Esophagus muscularis mucosa (tissue), 4 donors: Measurements from ENCODE around the gene TNFAIP8L2.

ENCODE experiments used
- CTCF ChIP-seq, 3 experiments: fragments of 200-600 bp in 2 of 3; fragments of 450-650 bp in 1 of 3; sonication (generic) in 2 of 3; IDR thresholded peaks; one replicate each; pipeline ENCODE4 v1.5.1; 2017 to 2019; ENCODE audit warnings: antibody characterized with exemption in 3 of 3, mild to moderate bottlenecking in 2 of 3, moderate library complexity in 1 of 3
- EP300 ChIP-seq: sonication (generic); formaldehyde crosslinking; IDR thresholded peaks from one replicate; pipeline ENCODE4 v1.6.1; 2017; ENCODE audit warnings: antibody characterized with exemption
- POLR2A ChIP-seq: fragments of 450-650 bp; IDR thresholded peaks from one replicate; pipeline ENCODE4 v1.6.1; 2017; ENCODE audit warnings: antibody characterized with exemption, moderate library complexity, mild to moderate bottlenecking, low read depth
- POLR2AphosphoS5 ChIP-seq, 2 donors: sonication (generic); formaldehyde crosslinking; IDR thresholded peaks; one replicate each; pipeline ENCODE4 v1.6.1; 2017; ENCODE audit warnings: antibody characterized with exemption in 2 of 2

GRCh38 chr1:151131701-151132334 lies 24.6 kb upstream of the TNFAIP8L2 start:
- no peak for TF ChIP-seq CTCF (IDR thresholded peaks at IDR 0.05)
- no peak for TF ChIP-seq POLR2AphosphoS5 (IDR thresholded peaks at IDR 0.05)
- TF ChIP-seq POLR2A = no peak
- TF ChIP-seq EP300 = no peak
